H1 (cell line): ENCODE results near the gene COQ10B. TPM values are rescaled to one million over a fixed set of nuclear protein-coding genes. Genes with fewer than 3 reads are reported as not detected.

ENCODE experiments used
- CBX5 ChIP-seq: fragments of 300-800, 300-1000 bp; sonication (generic); IDR thresholded peaks from 2 replicates; pipeline ENCODE4 v1.7.1; 2016; ENCODE audit warnings: antibody characterized with exemption, low read length, low read depth
- CHD1 ChIP-seq: IDR thresholded peaks from 2 replicates; pipeline ENCODE4 v1.6.1; 2012; ENCODE audit warnings: low read depth, low read length, improper control_type of control experiment
- FOSL1 ChIP-seq: IDR thresholded peaks from 2 replicates; pipeline ENCODE4 v1.6.1; 2011; ENCODE audit warnings: mild to moderate bottlenecking, low read depth, low read length, moderate library complexity; ENCODE audit not compliant: insufficient read depth
- GABPA ChIP-seq: IDR thresholded peaks from 2 replicates; pipeline ENCODE4 v1.6.1; 2011; ENCODE audit warnings: mild to moderate bottlenecking, low read length, moderate library complexity, borderline replicate concordance; ENCODE audit not compliant: insufficient read depth
- GTF2F1 ChIP-seq: IDR thresholded peaks from 2 replicates; pipeline ENCODE4 v1.6.1; 2012; ENCODE audit warnings: low read depth, low read length, improper control_type of control experiment, borderline replicate concordance
- HDAC2 ChIP-seq, 2 experiments: fragments of 300-600 bp in 1 of 2; sonication (generic) in 1 of 2; IDR thresholded peaks; 2 replicates each; pipeline ENCODE4 v1.6.1; 2011 to 2012; ENCODE audit warnings: low read depth in 2 of 2, low read length in 2 of 2, mild to moderate bottlenecking in 2 of 2, moderate library complexity in 2 of 2, borderline replicate concordance in 1 of 2, inconsistent platforms in 1 of 2
- MAX ChIP-seq: IDR thresholded peaks from 2 replicates; pipeline ENCODE4 v1.6.1; 2012; ENCODE audit warnings: inconsistent platforms
- POLR2AphosphoS5 ChIP-seq: IDR thresholded peaks from 2 replicates; pipeline ENCODE4 v1.6.1; 2011; ENCODE audit warnings: low read depth, low read length
- POU5F1 ChIP-seq: IDR thresholded peaks from 2 replicates; pipeline ENCODE4 v1.6.1; 2011; ENCODE audit warnings: low read depth, mild to moderate bottlenecking, low read length, moderate library complexity
- RBBP5 ChIP-seq: IDR thresholded peaks from 2 replicates; pipeline ENCODE4 v1.7.1; 2012; ENCODE audit warnings: low read depth, mild to moderate bottlenecking, inconsistent platforms, low read length, moderate library complexity, borderline replicate concordance
- SIN3A ChIP-seq, 2 experiments: IDR thresholded peaks in 1 of 2; conservative IDR thresholded peaks in 1 of 2; 2 replicates each; pipeline ENCODE4 v1.6.1; 2011 to 2012; ENCODE audit warnings: low read length in 2 of 2, improper control_type of control experiment in 1 of 2, low read depth in 1 of 2, mild to moderate bottlenecking in 1 of 2
- SUZ12 ChIP-seq: fragments of 200-600 bp; sonication (generic); IDR thresholded peaks from 2 replicates; pipeline ENCODE4 v1.6.1; 2012; ENCODE audit warnings: mild to moderate bottlenecking, inconsistent platforms, low read length, moderate library complexity, mixed read lengths
- TCF12 ChIP-seq: IDR thresholded peaks from 2 replicates; pipeline ENCODE4 v1.6.1; 2011; ENCODE audit warnings: low read depth, mild to moderate bottlenecking, low read length
- TEAD4 ChIP-seq: IDR thresholded peaks from 2 replicates; pipeline ENCODE4 v1.6.1; 2012; ENCODE audit warnings: low read depth, low read length, inconsistent platforms, mixed read lengths
- polyA plus RNA-seq, 7 experiments: library from polyadenylated mRNA; depleted of rRNA in 3 of 7; stranded (reverse) in 5 of 7; unstranded in 2 of 7; fragments of >200 nt in 5 of 7; fragments of 200-250 nt in 2 of 7; gene quantifications; 1 replicate in 5 of 7; 2 replicates in 1 of 7; 4 replicates in 1 of 7; pipeline versions ENCODE4 v1.2.1 to v1.2.3, GENCODE V29; 2011 to 2013; ENCODE audit warnings: missing spikeins in 2 of 7, mixed read lengths in 2 of 7
- total RNA-seq: library from RNA; stranded (reverse); fragmentation: NEBNext Ultra II Directional; extraction: Animal tissue kit (Norgen Biotek cat#: 25700); gene quantifications from 2 replicates; pipeline ENCODE4 v1.2.1, GENCODE V29; 2021

COQ10B gene
- total and polyA plus RNA-seq, 2 of the 8 experiments (the other 6 are each of a cell fraction or from before 2014, with no cell fraction given): 1.9 to 17.3 TPM

DNA sequence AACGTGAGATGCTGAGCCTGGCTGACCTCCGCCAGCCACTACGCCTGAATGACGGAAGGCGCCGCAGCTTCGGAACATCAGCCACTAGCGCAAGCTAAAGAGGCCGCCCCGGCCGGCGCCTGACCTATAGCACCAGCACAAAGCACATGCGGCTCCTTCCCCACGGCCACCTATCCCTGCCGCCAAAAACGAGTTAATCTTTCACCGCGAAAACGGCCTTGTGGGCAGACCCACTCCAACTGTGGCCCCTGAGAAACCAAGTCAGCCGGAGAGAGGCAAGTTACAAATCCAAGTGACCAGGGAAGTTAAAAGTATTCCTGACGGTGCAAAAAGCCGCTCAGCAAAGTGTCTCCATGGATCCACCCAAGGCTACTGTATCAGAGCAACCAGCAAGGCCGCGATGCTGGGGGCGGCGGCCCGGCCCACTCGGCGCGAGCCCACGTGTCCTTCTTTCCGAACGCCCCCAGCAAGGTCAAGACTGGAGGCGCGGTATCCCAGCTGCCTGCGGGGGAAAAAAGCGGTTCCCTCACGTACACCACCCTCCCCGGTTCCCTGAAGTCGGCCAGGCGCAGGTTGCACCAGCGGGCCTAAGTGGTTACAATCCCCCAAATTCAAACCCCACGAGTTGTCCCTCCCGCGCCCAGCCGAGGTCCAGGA, 45.7 kb downstream of the COQ10B start (continued):
- TF ChIP-seq TEAD4: no peak
- TF ChIP-seq HDAC2 (IDR thresholded peaks at IDR 0.05; ENCODE audit: borderline replicate concordance in 1 of 2, low read depth in 2 of 2, low read length in 2 of 2): 0 out of 4 replicates have a peak, but pooled peaks of 1 of the 2 experiments have one; percentile 89
- TF ChIP-seq FOSL1: no peak
- TF ChIP-seq MAX: peak; percentile 6
- TF ChIP-seq CBX5: no peak
- peak; percentile 33; the same call in 1 of the 2 replicates for TF ChIP-seq POLR2AphosphoS5
- TF ChIP-seq GABPA: no peak
- TF ChIP-seq SIN3A (conservative IDR thresholded peaks at IDR 0.05 in 1 of 2, IDR thresholded peaks at IDR 0.05 in 1 of 2; ENCODE audit: low read depth in 1 of 2, low read length in 2 of 2): peak in 1 of 2 experiments; percentile 27; a peak in 2 of 4 replicates
- no peak for TF ChIP-seq POU5F1
- no peak for TF ChIP-seq RBBP5
- TF ChIP-seq CHD1: no peak; the same call in 1 of the 2 replicates
- no peak for TF ChIP-seq SUZ12
- no peak for TF ChIP-seq TCF12
- no peak for TF ChIP-seq GTF2F1
